ENCODE measurements around the gene TBC1D5.

TBC1D5 gene

GRCh38 chr3:17590465-17590864, 152.0 kb downstream of the TBC1D5 start:
- Histone ChIP-seq H3K27me3 (ENCODE audit: control insufficient read depth, low read length) (no peaks in the 10 kb centered on the region), H3K79me2 (ENCODE audit: control insufficient read depth, low read length) (no peaks in the 10 kb centered on the region), H3K9me2 (replicated peaks; ENCODE audit: control insufficient read depth, low read length) (no peaks in the 10 kb centered on the region), H3K4me1 (ENCODE audit: control insufficient read depth, low read length) (no peaks in the 10 kb centered on the region), H3K36me3 (ENCODE audit: control insufficient read depth, low read length) (no peaks in the 10 kb centered on the region), H3K4me3 (ENCODE audit: low read length) (no peak overlapping the region), H3K4me2 (ENCODE audit: low read length) (no peak overlapping the region), H3K27ac (ENCODE audit: low read depth, low read length) (no peak overlapping the region), H3F3A (ENCODE audit: control insufficient read depth, insufficient read depth) (no peaks in the 10 kb centered on the region), H4K20me1 (ENCODE audit: control insufficient read depth, insufficient read depth, low read depth, low read length) (no peaks in the 10 kb centered on the region), H3K9me3 (ENCODE audit: control insufficient read depth, insufficient read depth, low read length) (peaks cover 5% of the 10 kb centered on the region; the same call in 1 of the 2 replicates)
- TF ChIP-seq EZH2phosphoT487 (IDR thresholded peaks at IDR 0.05; ENCODE audit: borderline replicate concordance, low read length): no peak
- TF ChIP-seq CTCF (IDR thresholded peaks at IDR 0.05; ENCODE audit: low read depth, low read length, poor library complexity, severe bottlenecking): no peak

- TF ChIP-seq CTCF (IDR thresholded peaks at IDR 0.05; ENCODE audit: low read depth, low read length, poor library complexity, severe bottlenecking) (no peak), EZH2phosphoT487 (IDR thresholded peaks at IDR 0.05; ENCODE audit: borderline replicate concordance, low read length) (no peak)
- no peaks in the 10 kb centered on the region for H3K27me3 ChIP-seq (ENCODE audit: control insufficient read depth, low read length)
- H3K4me1 ChIP-seq (ENCODE audit: control insufficient read depth, low read length): no peaks in the 10 kb centered on the region
- no peaks in the 10 kb centered on the region for H3K79me2 ChIP-seq (ENCODE audit: control insufficient read depth, low read length)
- no peak overlapping the region for H3K27ac ChIP-seq (ENCODE audit: low read depth, low read length)
- no peak overlapping the region for H3K4me3 ChIP-seq (ENCODE audit: low read length)
- H3K36me3 ChIP-seq (ENCODE audit: control insufficient read depth, low read length): no peaks in the 10 kb centered on the region
- no peaks in the 10 kb centered on the region for H3K9me2 ChIP-seq (replicated peaks; ENCODE audit: control insufficient read depth, low read length)
- H4K20me1 ChIP-seq (ENCODE audit: control insufficient read depth, insufficient read depth, low read depth, low read length): no peaks in the 10 kb centered on the region
- H3K9me3 ChIP-seq (ENCODE audit: control insufficient read depth, insufficient read depth, low read length): peaks cover 5% of the 10 kb centered on the region; the same call in 1 of the 2 replicates
- H3F3A ChIP-seq (ENCODE audit: control insufficient read depth, insufficient read depth): no peaks in the 10 kb centered on the region
- H3K4me2 ChIP-seq (ENCODE audit: low read length): no peak overlapping the region
Measured at GRCh38 chr3:17589888-17590287, 152.5 kb downstream of the TBC1D5 start.

GRCh38 chr3:17588422-17588821, 154.0 kb downstream of the TBC1D5 start:
- no peak for TF ChIP-seq CTCF (IDR thresholded peaks at IDR 0.05; ENCODE audit: low read depth, low read length, poor library complexity, severe bottlenecking)
- no peak for TF ChIP-seq EZH2phosphoT487 (IDR thresholded peaks at IDR 0.05; ENCODE audit: borderline replicate concordance, low read length)
- H3K9me2 ChIP-seq (replicated peaks; ENCODE audit: control insufficient read depth, low read length): no peaks in the 10 kb centered on the region
- no peaks in the 10 kb centered on the region for H3F3A ChIP-seq (ENCODE audit: control insufficient read depth, insufficient read depth)
- no peak overlapping the region for H3K4me2 ChIP-seq (ENCODE audit: low read length)
- no peaks in the 10 kb centered on the region for H3K4me1 ChIP-seq (ENCODE audit: control insufficient read depth, low read length)
- no peaks in the 10 kb centered on the region for H3K79me2 ChIP-seq (ENCODE audit: control insufficient read depth, low read length)
- no peak overlapping the region for H3K4me3 ChIP-seq (ENCODE audit: low read length)
- peaks cover 5% of the 10 kb centered on the region; the same call in 1 of the 2 replicates for H3K9me3 ChIP-seq (ENCODE audit: control insufficient read depth, insufficient read depth, low read length)
- H4K20me1 ChIP-seq (ENCODE audit: control insufficient read depth, insufficient read depth, low read depth, low read length): no peaks in the 10 kb centered on the region
- no peaks in the 10 kb centered on the region for H3K27me3 ChIP-seq (ENCODE audit: control insufficient read depth, low read length)
- H3K27ac ChIP-seq (ENCODE audit: low read depth, low read length): no peak overlapping the region
- no peaks in the 10 kb centered on the region for H3K36me3 ChIP-seq (ENCODE audit: control insufficient read depth, low read length)
